HUES6 (cell line): ENCODE results near the gene C7orf33.
"Not testable (repeated sequence)": the region's sequence is repeated elsewhere in the genome, so short reads cannot be mapped to it uniquely, and the experiment has no call there.

Source experiments
- H3K27ac ChIP-seq: 2 replicates; pipeline ENCODE4 v1.7.0; 2013; ENCODE audit warnings: low read depth, mild to moderate bottlenecking, low read length, inconsistent platforms
- H3K27me3 ChIP-seq: 2 replicates; pipeline ENCODE4 v1.6.1; 2013; ENCODE audit warnings: low read length; ENCODE audit not compliant: control insufficient read depth, insufficient read depth
- H3K36me3 ChIP-seq: 2 replicates; pipeline ENCODE4 v1.6.1; 2013; ENCODE audit warnings: low read length; ENCODE audit not compliant: control insufficient read depth, insufficient read depth
- H3K4me1 ChIP-seq: 2 replicates; pipeline ENCODE4 v1.6.1; 2013; ENCODE audit warnings: low read length; ENCODE audit not compliant: control insufficient read depth, insufficient read depth
- H3K4me3 ChIP-seq: 2 replicates; pipeline ENCODE4 v1.5.1; 2013; ENCODE audit warnings: low read depth, low read length
- H3K9ac ChIP-seq: one replicate; pipeline ENCODE4 v1.6.1; 2013; ENCODE audit warnings: mild to moderate bottlenecking, low read length
- H3K9me3 ChIP-seq: 2 replicates; pipeline ENCODE4 v1.6.1; 2013; ENCODE audit warnings: low read depth, low read length; ENCODE audit not compliant: control insufficient read depth, insufficient read depth

The C7orf33 gene

DNA sequence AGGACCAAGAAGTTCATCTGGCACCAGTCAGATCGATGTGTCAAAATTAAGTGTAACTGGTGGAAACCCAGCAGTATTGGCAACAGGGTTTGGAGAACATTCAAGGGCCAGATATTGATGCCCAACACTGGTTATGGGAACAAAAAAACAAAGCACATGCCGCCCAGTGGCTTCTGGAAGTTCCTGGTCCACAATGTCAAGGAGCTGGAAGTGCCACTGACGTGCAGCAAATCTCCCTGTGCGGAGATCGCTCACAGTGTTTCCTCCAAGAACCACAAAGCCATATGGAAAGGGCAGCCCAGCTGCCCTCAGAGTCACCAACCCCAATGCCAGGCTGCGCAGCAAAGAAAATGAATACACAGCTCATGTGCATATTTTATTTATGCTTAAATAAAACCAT lies 10.1 kb upstream of the C7orf33 start:
- Histone ChIP-seq H3K9ac (no peak overlapping the region), H3K4me1 (no peaks in the 10 kb centered on the region), H3K36me3 (no peaks in the 10 kb centered on the region), H3K27me3 (no peaks in the 10 kb centered on the region), H3K4me3 (no peak overlapping the region), H3K9me3 (no peaks in the 10 kb centered on the region), H3K27ac (no peak overlapping the region)

DNA sequence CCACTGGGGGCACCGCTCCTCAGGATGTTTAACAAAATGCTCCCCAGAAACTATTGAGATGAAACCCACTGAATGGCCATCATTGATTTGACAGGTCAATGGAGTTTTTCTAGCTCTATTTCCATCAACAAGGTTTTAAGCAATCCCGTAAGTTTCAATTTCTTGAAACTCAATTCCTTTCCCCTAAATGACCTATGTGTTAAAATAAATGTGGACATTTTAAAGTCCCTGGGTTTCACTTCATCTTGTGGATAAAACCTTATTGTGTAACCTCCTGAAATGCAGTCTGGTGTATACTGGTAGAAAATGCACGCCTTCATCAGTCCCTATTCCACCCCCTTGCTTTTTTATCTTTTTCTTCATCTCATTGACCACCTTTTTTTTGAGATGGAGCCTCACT lies 8.9 kb upstream of the C7orf33 start:
- Histone ChIP-seq H3K9me3 (no peaks in the 10 kb centered on the region), H3K4me3 (no peak overlapping the region), H3K27me3 (no peaks in the 10 kb centered on the region), H3K9ac (no peak overlapping the region), H3K4me1 (no peaks in the 10 kb centered on the region), H3K27ac (no peak overlapping the region), H3K36me3 (no peaks in the 10 kb centered on the region)

DNA sequence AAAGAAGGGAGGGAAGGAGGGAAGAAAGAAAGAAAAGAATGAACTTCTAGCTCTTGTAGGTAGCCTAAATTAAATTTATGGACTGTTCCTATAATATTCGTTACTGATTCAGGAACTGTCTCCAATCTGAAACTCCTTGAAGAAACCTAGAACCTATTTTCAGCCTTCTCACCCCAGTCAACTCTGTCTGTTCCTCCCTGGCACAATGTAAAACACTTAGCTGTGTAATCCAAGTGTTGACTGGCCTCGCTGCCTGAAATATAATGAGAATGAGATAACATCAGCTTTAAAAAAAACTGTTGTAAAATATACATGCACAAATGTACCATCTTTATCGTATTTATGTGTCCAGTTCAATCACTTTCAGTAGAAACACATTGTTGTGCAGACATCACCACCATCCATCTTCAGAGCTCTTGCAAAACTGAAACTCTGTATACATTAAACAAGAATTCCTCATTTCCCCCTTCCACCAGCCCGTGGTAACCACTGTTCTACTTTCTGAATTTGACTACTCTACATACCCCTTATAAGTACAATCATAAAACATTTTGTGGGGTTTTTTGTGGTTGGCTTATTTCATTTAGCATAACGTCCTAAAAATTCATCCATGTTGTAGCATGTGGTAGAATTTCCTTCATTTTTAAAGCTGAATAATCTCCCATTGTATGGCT lies 6.3 kb upstream of the C7orf33 start:
- Histone ChIP-seq H3K9me3 (no peaks in the 10 kb centered on the region), H3K9ac (no peak overlapping the region), H3K27me3 (no peaks in the 10 kb centered on the region), H3K4me3 (no peak overlapping the region), H3K27ac (no peak overlapping the region), H3K36me3 (no peaks in the 10 kb centered on the region), H3K4me1 (peaks cover 12% of the 10 kb centered on the region)

DNA sequence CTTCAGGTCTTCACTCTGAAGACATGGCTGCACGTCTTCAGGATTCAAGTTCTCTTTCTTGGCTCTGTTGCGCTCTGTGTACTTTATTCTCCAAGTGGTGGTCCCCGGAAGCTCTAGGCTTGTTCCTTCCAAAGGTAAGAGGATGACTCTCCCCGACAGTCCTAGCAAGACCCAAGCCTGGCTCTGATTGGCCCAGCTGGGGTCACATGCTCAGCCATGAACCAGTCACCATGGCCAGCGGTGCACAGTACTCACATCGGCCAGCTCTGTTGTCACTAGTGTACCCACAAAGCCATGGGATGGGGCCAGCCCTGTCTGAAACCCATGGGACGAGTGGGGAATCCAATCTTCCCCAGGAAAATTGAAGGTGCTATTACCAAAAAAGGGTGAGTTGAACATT lies 5.2 kb upstream of the C7orf33 start:
- no peaks in the 10 kb centered on the region for H3K36me3 ChIP-seq
- no peak overlapping the region for H3K27ac ChIP-seq
- no peaks in the 10 kb centered on the region for H3K27me3 ChIP-seq
- no peaks in the 10 kb centered on the region for H3K9me3 ChIP-seq
- peaks cover 22% of the 10 kb centered on the region for H3K4me1 ChIP-seq
- no peak overlapping the region for H3K9ac ChIP-seq
- no peak overlapping the region for H3K4me3 ChIP-seq

DNA sequence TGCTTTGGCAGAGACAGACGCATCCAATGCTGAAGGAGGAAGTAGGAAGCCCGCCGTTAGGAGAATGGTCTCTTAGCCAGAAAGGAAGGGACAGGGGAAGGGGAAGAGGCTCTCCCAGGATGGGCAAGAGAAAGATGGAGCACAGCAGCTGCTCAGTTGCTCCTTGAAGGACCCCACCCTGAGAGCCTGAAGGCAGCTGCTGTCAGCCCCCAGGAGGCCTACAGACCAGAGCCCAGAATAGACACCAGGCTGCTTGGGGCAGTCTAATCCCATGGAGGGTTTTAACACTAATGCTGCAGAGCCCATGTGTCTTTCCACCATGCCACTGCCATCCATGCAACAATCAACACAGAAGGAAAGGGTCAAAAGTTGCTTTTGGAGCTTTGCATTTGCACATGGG lies 3.5 kb upstream of the C7orf33 start:
- Histone ChIP-seq H3K4me3 (no peak overlapping the region), H3K4me1 (peaks cover 27% of the 10 kb centered on the region), H3K9me3 (no peaks in the 10 kb centered on the region), H3K36me3 (no peaks in the 10 kb centered on the region), H3K27me3 (no peaks in the 10 kb centered on the region), H3K27ac (no peak overlapping the region), H3K9ac (no peak overlapping the region)

DNA sequence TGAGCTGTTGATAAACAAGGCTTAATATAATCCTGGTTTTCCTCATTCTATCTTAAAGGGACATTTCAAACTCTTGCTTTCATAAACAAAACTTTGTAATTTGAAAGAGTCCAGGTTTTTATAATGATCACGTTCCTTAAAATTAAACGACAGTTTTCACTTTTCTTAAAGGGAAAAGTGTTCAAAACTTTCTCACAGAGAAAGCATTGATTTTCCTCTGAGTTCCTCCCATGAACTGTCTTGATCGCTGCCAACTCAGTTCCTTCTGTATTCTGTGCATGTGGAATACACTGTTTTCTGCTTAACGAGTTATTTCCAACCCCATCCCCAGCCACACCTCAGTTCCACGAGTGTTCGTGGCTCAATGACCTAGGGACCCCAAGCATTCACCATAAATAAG lies 2.4 kb upstream of the C7orf33 start:
- no peak overlapping the region for H3K9ac ChIP-seq
- H3K4me3 ChIP-seq, result no peak overlapping the region
- no peak overlapping the region for H3K27ac ChIP-seq
- H3K4me1 ChIP-seq, result peaks cover 27% of the 10 kb centered on the region
- H3K9me3 ChIP-seq, result no peaks in the 10 kb centered on the region
- H3K27me3 ChIP-seq, result no peaks in the 10 kb centered on the region
- H3K36me3 ChIP-seq, result no peaks in the 10 kb centered on the region

DNA sequence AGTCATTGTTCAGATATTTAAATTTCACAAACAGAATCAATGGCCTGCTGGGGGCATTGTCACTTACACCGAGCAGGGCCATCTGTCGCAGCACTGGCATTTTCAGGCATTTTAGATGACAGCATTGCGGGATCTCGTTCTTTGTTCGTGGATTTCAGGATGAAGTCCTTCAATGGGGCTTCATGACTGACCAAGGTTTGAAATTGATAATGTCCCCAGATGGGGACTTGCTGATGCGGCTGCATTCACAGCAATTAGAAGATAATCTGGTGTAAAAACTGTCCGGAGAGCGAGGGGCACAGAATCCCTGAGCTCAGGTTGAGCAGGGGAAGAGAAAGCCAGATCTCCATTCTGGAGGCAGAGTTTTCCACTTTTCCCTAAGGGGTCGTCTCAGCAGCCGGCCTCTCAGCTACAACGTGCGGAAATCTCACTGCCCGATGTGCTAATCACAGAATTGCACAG lies 1.9 kb upstream of the C7orf33 start:
- peaks cover 27% of the 10 kb centered on the region for H3K4me1 ChIP-seq
- no peak overlapping the region for H3K27ac ChIP-seq
- H3K9me3 ChIP-seq, result no peaks in the 10 kb centered on the region
- no peak overlapping the region for H3K4me3 ChIP-seq
- no peaks in the 10 kb centered on the region for H3K36me3 ChIP-seq
- no peak overlapping the region for H3K9ac ChIP-seq
- no peaks in the 10 kb centered on the region for H3K27me3 ChIP-seq

DNA sequence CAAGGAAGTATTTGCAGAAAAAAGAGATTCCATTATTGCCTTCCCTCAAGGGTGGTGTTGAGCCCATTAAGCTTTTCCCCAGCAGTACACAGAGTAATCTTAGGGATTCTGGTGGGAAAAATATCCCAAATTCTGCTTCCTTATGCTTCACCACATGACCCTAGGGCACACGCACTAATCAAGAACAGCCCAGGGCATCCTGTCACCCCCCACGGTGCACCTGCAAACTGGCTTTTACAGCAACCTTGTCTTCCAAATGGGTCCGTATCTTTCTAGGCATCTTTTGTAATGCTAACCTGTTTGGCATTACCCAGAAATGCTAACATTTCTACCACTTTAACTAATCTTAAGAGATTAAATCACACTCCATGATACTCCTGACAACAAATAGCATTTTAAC lies 926 bp upstream of the C7orf33 start:
- peaks cover 27% of the 10 kb centered on the region for H3K4me1 ChIP-seq
- no peaks in the 10 kb centered on the region for H3K36me3 ChIP-seq
- no peaks in the 10 kb centered on the region for H3K27me3 ChIP-seq
- no peak overlapping the region for H3K27ac ChIP-seq
- no peak overlapping the region for H3K9ac ChIP-seq
- H3K9me3 ChIP-seq, result no peaks in the 10 kb centered on the region
- peak overlapping the region; percentile 10; the same call in 1 of the 2 replicates for H3K4me3 ChIP-seq

DNA sequence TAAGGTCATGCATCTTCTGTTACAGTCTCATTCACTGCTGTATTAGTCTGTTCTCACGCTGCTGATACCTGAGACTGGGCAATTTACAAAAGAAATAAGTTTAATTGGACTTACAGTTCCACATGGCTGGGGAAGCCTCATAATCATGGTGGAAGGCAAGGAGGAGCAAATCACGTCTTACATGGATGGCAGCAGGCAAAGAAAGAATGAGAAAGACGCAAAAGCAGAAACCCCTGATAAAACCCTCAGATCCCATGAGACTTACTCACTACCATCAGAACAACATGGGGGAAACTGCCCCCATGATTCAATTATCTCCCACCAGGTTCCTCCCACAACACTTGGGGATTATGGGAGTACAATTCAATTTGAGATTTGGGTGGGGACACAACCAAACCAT lies 5.8 kb downstream of the C7orf33 start:
- not testable (repeated sequence) for H3K9me3 ChIP-seq, H3K4me1 ChIP-seq, H3K27ac ChIP-seq, H3K36me3 ChIP-seq, H3K27me3 ChIP-seq, H3K4me3 ChIP-seq, H3K9ac ChIP-seq

DNA sequence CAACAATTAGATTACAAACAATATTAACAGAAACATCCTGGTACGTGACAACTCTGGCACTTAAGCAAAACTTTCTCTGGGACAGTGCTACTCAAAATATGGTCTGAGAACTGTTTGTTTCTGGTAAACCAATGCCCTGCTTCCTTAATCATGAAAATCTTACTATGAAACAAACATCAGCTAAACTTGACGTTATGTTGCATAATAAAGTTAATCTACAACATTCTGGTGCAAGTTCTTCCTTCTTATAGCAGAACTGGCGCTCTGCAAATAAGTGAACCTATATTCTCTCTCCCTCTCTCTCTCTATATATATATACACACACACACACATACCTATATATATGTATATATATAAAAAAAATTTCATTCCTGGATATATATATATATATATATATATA lies 7.8 kb downstream of the C7orf33 start:
- Histone ChIP-seq H3K4me3 (no peak overlapping the region), H3K36me3 (no peaks in the 10 kb centered on the region), H3K9ac (no peak overlapping the region), H3K4me1 (no peaks in the 10 kb centered on the region), H3K9me3 (peaks cover 7% of the 10 kb centered on the region), H3K27ac (no peak overlapping the region), H3K27me3 (no peaks in the 10 kb centered on the region)

DNA sequence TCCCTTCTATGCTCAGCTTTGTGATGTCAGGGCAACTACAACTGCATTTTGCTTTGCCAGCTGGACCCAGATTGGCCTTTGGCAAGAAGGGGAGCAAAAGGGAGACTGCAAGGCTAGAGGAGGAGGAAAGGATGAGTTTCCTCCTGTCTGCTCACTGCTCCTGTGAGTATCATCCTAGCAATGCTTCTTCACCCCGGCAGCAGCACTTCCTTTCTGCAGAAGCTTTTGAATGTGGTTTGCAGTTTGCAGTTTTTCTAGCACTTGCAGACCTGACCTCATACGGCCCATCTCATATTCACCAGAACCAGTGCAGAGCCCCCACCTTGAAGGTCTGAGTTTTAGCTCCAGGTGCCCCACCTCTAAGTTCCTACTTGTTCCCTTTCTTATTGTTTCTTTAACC lies 14.8 kb downstream of the C7orf33 start:
- Histone ChIP-seq H3K36me3 (no peaks in the 10 kb centered on the region), H3K27ac (no peak overlapping the region), H3K4me3 (no peak overlapping the region), H3K4me1 (peaks cover 15% of the 10 kb centered on the region), H3K9me3 (peaks cover 4% of the 10 kb centered on the region; the same call in 1 of the 2 replicates), H3K9ac (no peak overlapping the region), H3K27me3 (no peaks in the 10 kb centered on the region)
